Ammon's horn (tissue), 1 donor: ENCODE data around the gene TMTC1.

ENCODE experiments used
- DNase-seq: peaks from one replicate; pipeline ENCODE4 v3.0.0-alpha.2; 2016; ENCODE audit warnings: low spot score

The TMTC1 gene

GRCh38 chr12:29739279-29739991, 44.3 kb downstream of the TMTC1 start:
- DNase-seq, result no peak

DNA sequence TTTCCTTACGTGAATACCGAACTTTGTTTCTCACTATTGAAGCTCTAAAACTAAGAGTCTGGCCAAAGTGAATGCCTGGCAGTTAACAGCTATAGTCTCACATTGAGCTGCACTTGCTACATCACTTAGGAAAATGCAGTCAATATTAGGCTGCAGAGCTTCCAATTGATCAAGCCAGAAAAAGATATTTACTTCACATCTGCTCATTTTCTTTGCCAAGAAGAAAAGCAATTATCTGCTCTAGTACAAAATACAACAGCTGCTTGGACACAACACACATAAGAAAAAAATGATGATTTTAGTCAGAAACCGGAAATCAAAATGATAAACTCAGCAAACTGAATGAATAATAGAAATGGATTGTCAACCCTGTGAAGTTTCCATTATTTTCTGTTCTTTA, 45.4 kb downstream of the TMTC1 start:
- no peak for DNase-seq

GRCh38 chr12:29737644-29738043, 46.1 kb downstream of the TMTC1 start:
- no peak for DNase-seq

DNA sequence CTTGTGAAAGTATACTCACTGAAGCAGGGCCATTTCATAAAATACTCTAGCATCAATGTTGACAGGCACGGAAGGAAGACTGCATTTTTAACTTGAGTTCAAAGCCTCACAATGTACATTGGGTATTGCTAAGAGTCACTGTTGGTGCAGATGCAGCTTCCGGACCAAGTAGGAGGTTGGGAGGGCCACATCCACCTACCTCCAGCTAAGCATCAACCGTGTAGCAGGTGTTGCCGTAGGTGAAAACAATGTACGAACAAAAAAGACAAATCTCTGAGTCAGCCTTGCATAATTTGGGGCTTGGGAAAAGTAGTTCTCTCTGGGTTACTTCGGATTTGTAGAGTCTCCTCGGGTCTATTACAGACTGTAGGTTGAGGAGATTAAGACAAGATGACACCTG, 48.1 kb downstream of the TMTC1 start:
- DNase-seq, result no peak

DNA sequence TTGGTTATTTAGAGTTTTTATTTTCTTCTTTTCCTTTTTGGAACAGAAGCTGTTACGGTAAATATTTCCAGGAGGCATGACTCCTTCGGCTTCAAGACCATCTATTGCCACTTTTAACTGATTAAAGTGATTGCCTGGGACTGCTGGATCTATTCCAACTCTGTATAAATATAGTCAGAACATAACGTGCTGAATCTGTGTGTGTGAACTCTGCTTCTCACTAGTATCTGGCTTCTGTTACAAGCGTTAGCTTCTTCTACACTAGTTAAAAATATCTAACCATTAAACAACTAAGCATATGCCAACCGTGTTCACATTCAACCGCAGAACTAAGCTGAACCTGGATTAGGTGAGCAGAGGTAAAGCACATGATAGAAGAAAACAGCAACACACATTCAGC, 49.0 kb downstream of the TMTC1 start:
- DNase-seq, result no peak

GRCh38 chr12:29734305-29734704, 49.4 kb downstream of the TMTC1 start:
- DNase-seq, result no peak

GRCh38 chr12:29733501-29733900, 50.2 kb downstream of the TMTC1 start:
- DNase-seq, result no peak

DNA sequence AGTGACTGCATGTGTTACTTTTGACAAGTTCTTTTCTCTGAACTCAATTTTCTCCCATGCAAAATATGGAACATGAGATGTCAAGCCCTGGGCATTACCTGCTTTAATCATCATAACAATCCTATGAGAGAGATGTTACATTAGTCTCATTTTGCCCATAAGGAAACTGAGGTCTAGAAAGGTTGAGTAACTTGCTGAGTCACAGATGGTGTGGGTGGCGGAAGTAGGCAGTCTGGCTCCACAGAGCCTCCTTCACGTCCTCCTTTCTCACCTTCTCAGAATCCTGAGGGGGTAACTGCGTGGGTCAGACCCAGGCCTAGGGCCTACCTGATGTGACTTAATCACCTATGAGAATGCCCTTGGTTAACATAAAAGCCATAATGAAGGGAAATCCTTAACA, 50.7 kb downstream of the TMTC1 start:
- no peak for DNase-seq

GRCh38 chr12:29732593-29732992, 51.1 kb downstream of the TMTC1 start:
- no peak for DNase-seq

GRCh38 chr12:29732191-29732590, 51.6 kb downstream of the TMTC1 start:
- DNase-seq, result no peak

GRCh38 chr12:29731591-29731990, 52.2 kb downstream of the TMTC1 start:
- no peak for DNase-seq

- no peak for DNase-seq
Observed at GRCh38 chr12:29730481-29730880, 53.3 kb downstream of the TMTC1 start.

GRCh38 chr12:29728030-29728429, 55.7 kb downstream of the TMTC1 start:
- no peak for DNase-seq

DNA sequence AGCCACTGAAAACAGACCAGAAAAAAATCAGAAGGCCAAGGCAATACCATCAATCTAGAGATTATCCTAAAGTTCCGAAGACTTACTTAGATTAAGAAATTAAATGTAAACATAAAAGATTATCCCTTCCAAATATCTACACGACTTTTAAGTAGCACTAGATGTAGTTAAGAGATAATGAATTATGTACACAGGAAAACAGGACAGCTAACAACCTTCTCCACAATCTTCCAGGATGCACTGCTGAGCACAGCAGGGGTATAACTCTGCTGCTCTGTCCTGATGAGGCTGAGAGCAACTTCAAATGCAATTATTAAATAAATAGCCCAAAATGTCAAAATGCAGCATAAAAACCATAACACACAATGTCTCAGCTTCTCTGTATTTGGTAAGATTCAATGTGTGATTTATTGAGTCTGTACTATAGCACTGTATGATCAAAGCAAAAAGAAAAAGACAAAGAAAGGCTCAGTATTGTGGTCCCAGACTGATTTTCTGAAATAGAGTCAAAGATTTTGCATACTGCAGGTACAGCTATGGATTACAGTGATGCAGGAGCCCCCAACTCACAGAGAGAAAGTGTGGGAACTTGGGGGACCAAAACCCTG, 56.9 kb downstream of the TMTC1 start:
- no peak for DNase-seq

DNA sequence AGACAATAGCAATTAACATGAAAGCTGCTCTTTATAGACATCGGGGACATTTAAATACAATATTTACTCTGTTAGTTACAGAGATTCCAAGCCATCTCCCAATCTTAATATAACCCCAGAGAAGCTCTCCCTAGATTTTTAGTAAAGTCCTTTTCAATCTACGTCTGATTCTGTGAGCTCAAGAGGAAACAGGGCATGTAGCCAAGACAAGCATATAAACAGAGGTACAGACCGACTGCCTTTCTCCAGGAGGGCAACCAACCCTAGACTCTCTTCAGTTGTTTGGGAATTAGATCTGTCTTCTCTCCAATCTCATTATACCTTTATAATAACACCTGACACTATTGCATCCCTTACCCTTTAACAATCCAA, 57.4 kb downstream of the TMTC1 start:
- DNase-seq, result no peak

DNA sequence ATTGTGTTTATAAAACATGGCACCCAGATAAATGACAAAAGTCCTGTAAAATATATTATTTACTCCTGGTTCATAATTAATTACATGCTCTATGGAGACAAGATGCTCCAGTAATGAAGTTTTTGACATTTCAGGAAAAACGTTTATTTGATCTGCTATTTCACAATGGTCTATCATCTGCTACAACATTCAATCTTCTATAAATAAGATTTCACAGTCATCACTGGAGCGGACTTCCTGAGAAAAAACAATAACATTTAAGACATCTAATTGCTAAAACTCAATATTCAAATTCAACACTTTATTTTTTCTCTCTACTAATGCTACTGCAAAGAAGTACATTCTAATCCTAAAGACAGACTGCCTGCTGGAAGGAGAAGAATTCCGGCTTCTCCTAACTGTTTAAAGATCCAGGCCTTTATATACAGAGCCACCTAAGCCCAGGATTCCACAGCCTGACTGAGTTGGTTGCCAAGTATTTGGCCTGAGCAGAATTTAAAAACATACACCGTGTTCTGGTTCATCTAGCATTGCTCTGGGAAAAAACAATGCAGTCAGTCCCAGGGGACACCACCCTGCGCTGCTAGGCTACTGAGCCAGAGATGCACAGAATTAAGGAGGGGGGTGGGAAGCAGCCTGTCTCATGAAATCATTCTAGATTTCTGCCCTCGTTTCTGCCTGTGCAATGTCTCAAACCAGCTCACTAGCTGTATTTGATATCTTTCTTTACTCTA, 58.0 kb downstream of the TMTC1 start:
- DNase-seq, result peak; percentile 78

DNA sequence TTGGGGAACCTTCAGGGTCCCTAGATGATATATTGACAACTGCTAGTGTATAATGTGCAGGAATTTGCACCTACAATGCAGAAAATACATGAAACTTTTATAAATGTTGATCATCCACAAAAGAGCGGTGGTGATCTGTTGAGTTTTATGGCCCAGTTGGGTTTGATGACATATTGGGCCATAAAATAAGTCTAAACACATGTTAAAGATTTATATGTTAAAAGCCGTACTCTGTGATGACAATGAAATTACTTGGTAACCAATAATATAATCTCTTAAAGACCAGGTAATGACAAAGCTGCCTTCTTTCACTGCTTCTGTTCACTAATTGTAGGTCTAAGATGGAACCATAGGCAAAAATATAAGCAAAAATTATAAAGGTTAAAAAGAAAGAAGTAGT, 61.6 kb downstream of the TMTC1 start:
- DNase-seq, result no peak

- no peak for DNase-seq
Observed at GRCh38 chr12:29719381-29719780, 64.4 kb downstream of the TMTC1 start.

- DNase-seq, result no peak
Observed at GRCh38 chr12:29717540-29718100, 66.1 kb downstream of the TMTC1 start.

- DNase-seq, result no peak
Observed at GRCh38 chr12:29714966-29715365, 68.8 kb downstream of the TMTC1 start.

DNA sequence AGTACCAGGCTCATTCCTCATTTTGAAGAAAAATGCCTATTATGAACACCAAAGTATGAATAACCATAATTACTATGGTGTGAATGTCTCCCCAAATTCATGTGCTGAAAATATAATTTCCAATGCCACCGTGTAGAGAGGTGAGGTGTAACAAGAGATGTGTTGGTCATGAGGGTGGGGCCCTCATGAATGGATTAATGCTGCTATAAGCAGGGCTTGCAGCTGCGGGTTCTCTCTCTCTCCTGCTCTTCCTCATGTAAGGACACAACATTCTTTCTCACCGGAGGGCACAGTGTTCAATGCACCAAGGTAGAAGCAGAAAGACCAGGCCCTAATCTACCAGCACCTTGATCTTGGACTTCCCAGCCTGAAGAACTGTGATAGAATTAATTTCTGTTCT, 70.0 kb downstream of the TMTC1 start:
- DNase-seq, result no peak

DNA sequence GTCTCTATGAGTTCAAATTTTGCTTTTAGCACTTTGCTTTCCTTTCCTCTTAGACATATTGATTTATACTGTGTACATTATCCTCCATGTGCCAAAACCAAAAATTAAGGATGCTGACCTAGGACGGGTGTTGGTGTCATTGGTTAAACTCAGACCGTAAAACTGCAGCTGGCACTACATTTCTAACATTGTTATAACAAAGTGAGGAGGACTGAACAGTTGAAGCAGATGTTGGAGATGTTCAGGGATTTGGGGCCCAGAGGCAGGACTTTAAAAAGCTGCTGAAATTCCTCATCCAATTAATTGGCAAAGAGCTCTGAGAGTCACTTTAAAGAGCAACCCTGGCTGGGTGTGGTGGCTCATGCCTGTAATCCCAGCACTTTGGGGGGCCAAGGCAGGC, 72.4 kb downstream of the TMTC1 start:
- DNase-seq, result no peak

DNA sequence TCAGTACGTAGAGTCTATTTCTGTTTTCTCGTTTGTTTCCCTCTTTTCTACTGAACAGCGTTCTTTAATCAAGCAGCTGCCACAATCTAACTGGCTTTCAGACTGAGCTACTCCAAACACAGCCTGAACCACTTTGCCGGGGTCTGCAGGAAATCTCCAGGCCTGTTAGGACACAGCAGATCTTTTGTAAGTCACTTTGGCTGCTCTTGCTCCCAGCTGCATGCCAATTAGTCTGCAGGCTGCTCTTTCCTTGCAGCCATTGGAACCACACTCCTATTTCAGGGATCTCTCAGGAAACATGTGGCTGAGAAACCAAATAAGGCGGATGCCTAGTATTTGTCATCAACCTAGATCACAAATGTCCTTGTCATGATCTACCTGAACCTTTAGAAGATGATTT, 73.6 kb downstream of the TMTC1 start:
- peak; percentile 77 for DNase-seq
